Spinal cord (tissue), 10 donors: ENCODE results near the gene ORM1. TPM values are rescaled to one million over a fixed set of nuclear protein-coding genes. Genes with fewer than 3 reads are reported as not detected.
"Not testable (repeated sequence)": the region's sequence is repeated elsewhere in the genome, so short reads cannot be mapped to it uniquely, and the experiment has no call there.

Experiments
- DNase-seq, 6 donors: peaks; one replicate each; pipeline versions ENCODE4 v3.0.0 to v3.0.0-alpha.2; 2013 to 2015; ENCODE audit warnings: low spot score in 6 of 6, low read depth in 4 of 6
- H3K27ac ChIP-seq: one replicate; pipeline ENCODE4 v1.5.1; 2013; ENCODE audit warnings: low read depth, low read length, control low read depth
- H3K27me3 ChIP-seq: one replicate; pipeline ENCODE4 v1.6.1; 2013; ENCODE audit warnings: low read length; ENCODE audit not compliant: control insufficient read depth, insufficient read depth
- H3K36me3 ChIP-seq: one replicate; pipeline ENCODE4 v1.6.1; 2013; ENCODE audit warnings: low read length; ENCODE audit not compliant: control insufficient read depth, insufficient read depth
- H3K4me1 ChIP-seq: one replicate; pipeline ENCODE4 v1.6.1; 2013; ENCODE audit warnings: low read length; ENCODE audit not compliant: control insufficient read depth, insufficient read depth
- H3K4me3 ChIP-seq: one replicate; pipeline ENCODE4 v1.5.1; 2013; ENCODE audit warnings: low read depth, low read length, control low read depth
- H3K9me3 ChIP-seq: one replicate; pipeline ENCODE4 v1.6.1; 2013; ENCODE audit warnings: low read length; ENCODE audit not compliant: control insufficient read depth, insufficient read depth
- WGBS: methylation state at CpG from one replicate; pipeline ENCODE4 v1.1.5; 2013; ENCODE audit warnings: missing lambda C conversion rate; ENCODE audit not compliant: insufficient coverage; 5-methylcytosine and 5-hydroxymethylcytosine counted together
- polyA plus RNA-seq, 2 donors: library from polyadenylated mRNA; unstranded; fragments of 120-200 nt; gene quantifications; one replicate each; pipeline ENCODE4 v1.2.1, GENCODE V29; 2013; ENCODE audit not compliant: insufficient read length in 2 of 2
- total RNA-seq, 2 donors: library from RNA; depleted of rRNA in 1 of 2; stranded (reverse); fragments of 120-200 nt in 1 of 2; fragments of >200 nt in 1 of 2; gene quantifications; one replicate each; pipeline versions ENCODE4 v1.2.3 to v1.2.4, GENCODE V29; 2013 to 2014
- donor health status: healthy.

ORM1 gene
- total and polyA plus RNA-seq, 4 donors, result 0.72 to 5.2 TPM; not detected in 2

- Histone ChIP-seq H3K36me3 (peaks cover 11% of the 10 kb centered on the region), H3K27ac (no peak overlapping the region), H3K9me3 (no peaks in the 10 kb centered on the region), H3K4me1 (peaks cover 3% of the 10 kb centered on the region), H3K4me3 (no peak overlapping the region), H3K27me3 (no peaks in the 10 kb centered on the region)
- DNase-seq, result no peak
- no CpG with 5 or more reads among the region's 8 CpGs for WGBS
Observed at GRCh38 chr9:114313186-114313585, 9.7 kb upstream of the ORM1 start.

- no peak for DNase-seq
- 81% methylated on average over 7 of the region's 7 CpGs for WGBS
- Histone ChIP-seq H3K4me1 (peaks cover 3% of the 10 kb centered on the region), H3K9me3 (no peaks in the 10 kb centered on the region), H3K27ac (no peak overlapping the region), H3K4me3 (no peak overlapping the region), H3K27me3 (no peaks in the 10 kb centered on the region), H3K36me3 (peaks cover 6% of the 10 kb centered on the region)
Observed at GRCh38 chr9:114314256-114314867, 8.5 kb upstream of the ORM1 start.

- Histone ChIP-seq H3K4me3 (no peak overlapping the region), H3K9me3 (no peaks in the 10 kb centered on the region), H3K4me1 (peaks cover 3% of the 10 kb centered on the region), H3K36me3 (peaks cover 6% of the 10 kb centered on the region), H3K27me3 (no peaks in the 10 kb centered on the region), H3K27ac (no peak overlapping the region)
- 77% methylated on average over 4 of the region's 8 CpGs for WGBS
- no peak for DNase-seq
Observed at GRCh38 chr9:114314881-114315722, 7.8 kb upstream of the ORM1 start.

GRCh38 chr9:114315723-114316363 lies 7.1 kb upstream of the ORM1 start:
- Histone ChIP-seq H3K4me1 (peaks cover 3% of the 10 kb centered on the region), H3K4me3 (no peak overlapping the region), H3K27me3 (no peaks in the 10 kb centered on the region), H3K36me3 (peaks cover under 1% of the 10 kb centered on the region), H3K27ac (no peak overlapping the region), H3K9me3 (no peaks in the 10 kb centered on the region)
- WGBS, result 83% methylated on average over 1 of the region's 8 CpGs
- no peak for DNase-seq

GRCh38 chr9:114316605-114317230 lies 6.2 kb upstream of the ORM1 start:
- peaks cover 3% of the 10 kb centered on the region for H3K4me1 ChIP-seq
- no peaks in the 10 kb centered on the region for H3K9me3 ChIP-seq
- H3K36me3 ChIP-seq, result no peaks in the 10 kb centered on the region
- H3K27ac ChIP-seq, result no peak overlapping the region
- peak in 4 of 6 donors; percentile 24 to 73 (median 50) for DNase-seq
- WGBS, result 43% methylated on average over 5 of the region's 10 CpGs
- no peaks in the 10 kb centered on the region for H3K27me3 ChIP-seq
- H3K4me3 ChIP-seq, result no peak overlapping the region

GRCh38 chr9:114317665-114318357 lies 5.1 kb upstream of the ORM1 start:
- H3K27ac ChIP-seq, result no peak overlapping the region
- no peaks in the 10 kb centered on the region for H3K27me3 ChIP-seq
- peaks cover 3% of the 10 kb centered on the region for H3K4me1 ChIP-seq
- no peaks in the 10 kb centered on the region for H3K36me3 ChIP-seq
- WGBS, result 84% methylated on average over 8 of the region's 8 CpGs
- no peak for DNase-seq
- H3K9me3 ChIP-seq, result no peaks in the 10 kb centered on the region
- no peak overlapping the region for H3K4me3 ChIP-seq

GRCh38 chr9:114318416-114318815 lies 4.5 kb upstream of the ORM1 start:
- Histone ChIP-seq H3K27ac (no peak overlapping the region), H3K27me3 (no peaks in the 10 kb centered on the region), H3K4me1 (peaks cover 3% of the 10 kb centered on the region), H3K36me3 (no peaks in the 10 kb centered on the region), H3K9me3 (no peaks in the 10 kb centered on the region), H3K4me3 (no peak overlapping the region)
- DNase-seq, result no peak
- 89% methylated on average over 3 of the region's 8 CpGs for WGBS

GRCh38 chr9:114319147-114319546 lies 3.8 kb upstream of the ORM1 start:
- Histone ChIP-seq H3K9me3 (no peaks in the 10 kb centered on the region), H3K4me3 (no peak overlapping the region), H3K36me3 (no peaks in the 10 kb centered on the region), H3K27me3 (no peaks in the 10 kb centered on the region), H3K27ac (no peak overlapping the region), H3K4me1 (peaks cover 3% of the 10 kb centered on the region)
- peak in 1 of 6 donors; percentile 22 for DNase-seq
- WGBS, result 76% methylated on average over 2 of the region's 3 CpGs

GRCh38 chr9:114320710-114321109 lies 2.2 kb upstream of the ORM1 start:
- not testable (repeated sequence) for H3K9me3 ChIP-seq, H3K36me3 ChIP-seq, H3K27ac ChIP-seq, H3K27me3 ChIP-seq, H3K4me3 ChIP-seq, H3K4me1 ChIP-seq, DNase-seq
- 94% methylated on average over 3 of the region's 7 CpGs for WGBS
